WTC11 (cell line): ENCODE results near the gene SLC8A1. TPM values are rescaled to one million over a fixed set of nuclear protein-coding genes. Genes with fewer than 3 reads are reported as not detected.
A peak's percentile ranks its signal among the peaks of the same experiment; 100 is the strongest.

Experiments
- ATAC-seq: fragments of 200-7000 bp; cut with Tn5 transposase; 2 replicates; pipeline ENCODE4 v1.10.0; 2021; ENCODE audit warnings: mild to moderate bottlenecking, moderate library complexity
- CTCF ChIA-PET: fragments of 300-600 bp; sonication (Branson Sonifier 250); formaldehyde crosslinking; loops from one replicate; lab custom pipeline; 2021; ENCODE audit warnings: antibody characterized with exemption; lab: Charles Lee
- POLR2A ChIA-PET: fragments of 350-600 bp; sonication (Branson Sonifier 250); formaldehyde crosslinking; loops from one replicate; lab custom pipeline; 2021; ENCODE audit warnings: antibody characterized with exemption; lab: Charles Lee
- DNase-seq: peaks from one replicate; pipeline ENCODE4 v3.0.0; 2021; ENCODE audit warnings: low spot score
- H3K27ac Mint-ChIP-seq: 2 replicates; pipeline ENCODE4 v1.8.0; 2021; ENCODE audit warnings: mixed read lengths
- H3K27me3 Mint-ChIP-seq: 2 replicates; pipeline ENCODE4 v1.8.0; 2021; ENCODE audit warnings: low read depth, mild to moderate bottlenecking, moderate library complexity, mixed read lengths
- H3K36me3 Mint-ChIP-seq: 2 replicates; pipeline ENCODE4 v1.8.0; 2021; ENCODE audit warnings: mixed read lengths
- H3K4me1 Mint-ChIP-seq: 2 replicates; pipeline ENCODE4 v1.8.0; 2022; ENCODE audit warnings: mixed read lengths
- H3K4me3 Mint-ChIP-seq: 2 replicates; pipeline ENCODE4 v1.8.0; 2021; ENCODE audit warnings: mild to moderate bottlenecking, moderate library complexity, mixed read lengths
- H3K9me3 Mint-ChIP-seq: 2 replicates; pipeline ENCODE4 v1.8.0; 2021; ENCODE audit warnings: mixed read lengths
- ATF1 ChIP-seq: sonication (generic); formaldehyde crosslinking; IDR thresholded peaks from 2 replicates; pipeline ENCODE4 v1.8.1; 2023; ENCODE audit warnings: mild to moderate bottlenecking, moderate library complexity, missing genetic modification reagents
- CBFB ChIP-seq: sonication (generic); formaldehyde crosslinking; IDR thresholded peaks from 2 replicates; pipeline ENCODE4 v1.8.1; 2022; ENCODE audit warnings: mild to moderate bottlenecking, low read depth, missing genetic modification reagents
- CDX4 ChIP-seq: fragments of 250-450 bp; sonication (Bioruptor Pico); IDR thresholded peaks from 2 replicates; pipeline ENCODE4 v1.9.0; 2021; ENCODE audit warnings: moderate library complexity, mild to moderate bottlenecking, inconsistent platforms, borderline replicate concordance
- CREB1 ChIP-seq: sonication (generic); formaldehyde crosslinking; IDR thresholded peaks from 2 replicates; pipeline ENCODE4 v1.8.0; 2023; ENCODE audit warnings: mild to moderate bottlenecking, missing genetic modification reagents
- CREM ChIP-seq: sonication (generic); formaldehyde crosslinking; IDR thresholded peaks from 2 replicates; pipeline ENCODE4 v1.8.1; 2022; ENCODE audit warnings: mild to moderate bottlenecking, missing genetic modification reagents, moderate library complexity
- CTCF ChIP-seq: fragments of 200-600 bp; IDR thresholded peaks from 2 replicates; pipeline ENCODE4 v1.8.0; 2022; ENCODE audit warnings: antibody characterized with exemption
- E2F1 ChIP-seq: sonication (generic); formaldehyde crosslinking; IDR thresholded peaks from 2 replicates; pipeline ENCODE4 v1.8.0; 2022; ENCODE audit warnings: mild to moderate bottlenecking, missing genetic modification reagents
- ERG ChIP-seq: fragments of 250-450 bp; sonication (Bioruptor Pico); IDR thresholded peaks from 2 replicates; pipeline ENCODE4 v1.8.0; 2021; ENCODE audit warnings: mild to moderate bottlenecking
- MAX ChIP-seq: sonication (generic); formaldehyde crosslinking; IDR thresholded peaks from 2 replicates; pipeline ENCODE4 v1.8.0; 2022; ENCODE audit warnings: mild to moderate bottlenecking, missing genetic modification reagents
- NFE2L1 ChIP-seq: sonication (generic); formaldehyde crosslinking; IDR thresholded peaks from 2 replicates; pipeline ENCODE4 v1.8.1; 2023; ENCODE audit warnings: missing genetic modification reagents
- PREB ChIP-seq: sonication (generic); formaldehyde crosslinking; IDR thresholded peaks from 2 replicates; pipeline ENCODE4 v1.8.1; 2022; ENCODE audit warnings: mild to moderate bottlenecking, missing genetic modification reagents, moderate library complexity, borderline replicate concordance
- TEAD1 ChIP-seq: sonication (generic); formaldehyde crosslinking; IDR thresholded peaks from 2 replicates; pipeline ENCODE4 v1.8.0; 2022; ENCODE audit warnings: mild to moderate bottlenecking, missing genetic modification reagents
- TEAD4 ChIP-seq: sonication (generic); formaldehyde crosslinking; IDR thresholded peaks from 2 replicates; pipeline ENCODE4 v1.8.0; 2022; ENCODE audit warnings: mild to moderate bottlenecking, missing genetic modification reagents
- USF2 ChIP-seq: sonication (generic); formaldehyde crosslinking; IDR thresholded peaks from 2 replicates; pipeline ENCODE4 v1.8.1; 2023; ENCODE audit warnings: mild to moderate bottlenecking, missing genetic modification reagents, moderate library complexity
- ZBTB43 ChIP-seq: sonication (generic); formaldehyde crosslinking; IDR thresholded peaks from 2 replicates; pipeline ENCODE4 v1.8.1; 2023; ENCODE audit warnings: mild to moderate bottlenecking, missing genetic modification reagents
- ZMAT4 ChIP-seq: fragments of 250-450 bp; sonication (Bioruptor Pico); IDR thresholded peaks from 2 replicates; pipeline ENCODE4 v1.9.0; 2021; ENCODE audit warnings: mild to moderate bottlenecking
- ZNF121 ChIP-seq: sonication (generic); formaldehyde crosslinking; IDR thresholded peaks from 2 replicates; pipeline ENCODE4 v1.8.0; 2023; ENCODE audit warnings: missing genetic modification reagents
- ZNF281 ChIP-seq: sonication (generic); formaldehyde crosslinking; IDR thresholded peaks from 2 replicates; pipeline ENCODE4 v1.8.0; 2023; ENCODE audit warnings: mild to moderate bottlenecking, missing genetic modification reagents
- ZNF425 ChIP-seq: fragments of 250-450 bp; sonication (Bioruptor Pico); conservative IDR thresholded peaks from 2 replicates; pipeline ENCODE4 v1.9.0; 2021; ENCODE audit warnings: mild to moderate bottlenecking
- total RNA-seq: library from RNA; stranded (reverse); gene quantifications from 3 replicates; pipeline ENCODE4 v1.2.3, GENCODE V29; 2021

SLC8A1 gene
- total RNA-seq, 1 experiment from 2014 or later: 2.6 TPM

GRCh38 chr2:40220177-40220925 is 231.5 kb downstream of the SLC8A1 start (continued):
- TF ChIP-seq ZNF425: no peak
- no peak for TF ChIP-seq PREB
- no peak for TF ChIP-seq MAX (CRISPR knock-in tag)
- no peak for TF ChIP-seq CTCF
- no peak for TF ChIP-seq ERG (CRISPR knock-in tag)
- no peak for TF ChIP-seq CREM (CRISPR knock-in tag)
- TF ChIP-seq ZBTB43: no peak
- no peak for TF ChIP-seq ZNF121 (CRISPR knock-in tag)

- POLR2A ChIA-PET: no interaction called here
- no peak for DNase-seq
- no peak overlapping the region for H3K4me3 Mint-ChIP-seq
- peaks cover 29% of the 10 kb centered on the region for H3K4me1 Mint-ChIP-seq
- no peak for ATAC-seq
- peak overlapping the region; percentile 2; the same call in 1 of the 2 replicates for H3K27ac Mint-ChIP-seq
- H3K27me3 Mint-ChIP-seq: no peaks in the 10 kb centered on the region; the same call in 1 of the 2 replicates
- peaks cover 22% of the 10 kb centered on the region for H3K36me3 Mint-ChIP-seq
- peaks cover 31% of the 10 kb centered on the region for H3K9me3 Mint-ChIP-seq
- CTCF ChIA-PET: no interaction called here
- no peak for TF ChIP-seq TEAD4 (CRISPR knock-in tag)
- no peak for TF ChIP-seq NFE2L1 (CRISPR knock-in tag)
- no peak for TF ChIP-seq CBFB
- TF ChIP-seq E2F1 (CRISPR knock-in tag): no peak
- TF ChIP-seq ZMAT4 (CRISPR knock-in tag): no peak
- no peak for TF ChIP-seq CREB1 (CRISPR knock-in tag)
- TF ChIP-seq USF2 (CRISPR knock-in tag): no peak
- no peak for TF ChIP-seq CDX4
- no peak for TF ChIP-seq TEAD1 (CRISPR knock-in tag)
- TF ChIP-seq ATF1 (CRISPR knock-in tag): no peak
- TF ChIP-seq ZNF281 (CRISPR knock-in tag): no peak
Observed at GRCh38 chr2:40219141-40219540, 232.7 kb downstream of the SLC8A1 start.
